HCT116 (cell line): ENCODE data around the gene HYAL2. TPM values are rescaled to one million over a fixed set of nuclear protein-coding genes. Genes with fewer than 3 reads are reported as not detected.

Experiments
- ATAC-seq: fragments of 200-7000 bp; cut with Tn5 transposase; 2 replicates; pipeline ENCODE4 v1.9.1; 2020; ENCODE audit warnings: mild to moderate bottlenecking, moderate library complexity
- BruUV-seq: library from RNA; stranded (reverse); fragments of 400-500 nt; replicated peaks from 2 replicates; lab custom pipeline; 2021; lab: Mats Ljungman, UMichigan
- CTCF ChIA-PET: fragments of 300-600 bp; sonication (Branson Sonifier 250); formaldehyde crosslinking; loops from one replicate; lab custom pipeline; 2021; ENCODE audit warnings: antibody characterized with exemption; lab: Charles Lee
- POLR2A ChIA-PET: fragments of 300-600, 350-600 bp; sonication (Branson Sonifier 250); formaldehyde crosslinking; loops from one replicate; lab custom pipeline; 2021; ENCODE audit warnings: antibody characterized with exemption; lab: Charles Lee
- RAD21 ChIA-PET, 2 experiments: fragments of 300-600 bp; sonication (Branson Sonifier 250); formaldehyde crosslinking; loops; one replicate each; lab custom pipeline; 2023; ENCODE audit warnings: low total read pairs in 2 of 2; ENCODE audit not compliant: uncharacterized antibody in 2 of 2, unreplicated experiment in 2 of 2, low non-redundant PET in 1 of 2; lab: Charles Lee
- DNase-seq: peaks from one replicate; pipeline ENCODE4 v3.0.0-alpha.2; 2010; ENCODE audit warnings: low read depth, low spot score
- H2AFZ ChIP-seq: fragments of 200-600 bp; shearing (Covaris generic), sonication (generic); 2 replicates; pipeline ENCODE4 v1.6.1; 2017; ENCODE audit warnings: low read depth, mixed run types, mixed read lengths, antibody characterized with exemption, low read length; ENCODE audit not compliant: poor library complexity, severe bottlenecking
- H3K27ac ChIP-seq: 2 replicates; pipeline ENCODE4 v1.5.1; 2012; ENCODE audit warnings: low read depth, low read length
- H3K27me3 ChIP-seq: fragments of 200-600 bp; sonication (generic); 2 replicates; pipeline ENCODE4 v1.6.1; 2016; ENCODE audit warnings: mixed run types, low read length, mixed read lengths; ENCODE audit not compliant: insufficient read depth
- H3K36me3 ChIP-seq, 2 experiments: fragments of 200-500 bp in 1 of 2; fragments of 200-600 bp in 1 of 2; sonication (Bioruptor generic) in 1 of 2; sonication (generic) in 1 of 2; 2 replicates each; pipeline versions ENCODE4 v1.5.1 to v1.6.1; 2014 to 2016; ENCODE audit warnings: low read length in 2 of 2, inconsistent platforms in 1 of 2, mixed read lengths in 1 of 2, mixed run types in 1 of 2; ENCODE audit not compliant: insufficient read depth in 2 of 2, control insufficient read depth in 1 of 2
- H3K4me1 ChIP-seq, 2 experiments: fragments of 200-600 bp in 1 of 2; sonication (generic) in 1 of 2; 2 replicates each; pipeline versions ENCODE4 v1.5.1 to v1.6.1; 2012 to 2017; ENCODE audit warnings: low read length in 2 of 2, inconsistent platforms in 1 of 2, mild to moderate bottlenecking in 1 of 2, mixed read lengths in 1 of 2, mixed run types in 1 of 2, moderate library complexity in 1 of 2; ENCODE audit not compliant: insufficient read depth in 2 of 2, control insufficient read depth in 1 of 2
- H3K4me2 ChIP-seq: fragments of 200-600 bp; sonication (generic); 2 replicates; pipeline ENCODE4 v1.6.1; 2017; ENCODE audit warnings: mixed run types, low read length, mixed read lengths
- H3K4me3 ChIP-seq, 2 experiments: fragments of 200-600 bp in 1 of 2; sonication (generic) in 1 of 2; replicated peaks in 1 of 2; 2 replicates each; pipeline ENCODE4 v1.5.1; 2011 to 2016; ENCODE audit warnings: low read length in 2 of 2, control low read depth in 1 of 2, low read depth in 1 of 2, mild to moderate bottlenecking in 1 of 2, mixed read lengths in 1 of 2, mixed run types in 1 of 2
- H3K79me2 ChIP-seq: fragments of 200-600 bp; sonication (generic); 2 replicates; pipeline ENCODE4 v1.6.1; 2017; ENCODE audit warnings: mild to moderate bottlenecking, mixed run types, low read length, moderate library complexity, mixed read lengths; ENCODE audit not compliant: insufficient read depth
- H3K9ac ChIP-seq: fragments of 200-600 bp; sonication (generic); 2 replicates; pipeline ENCODE4 v1.6.1; 2016; ENCODE audit warnings: low read length, mixed read lengths
- H3K9me2 ChIP-seq: fragments of 200-600 bp; sonication (generic), shearing (Covaris generic); 2 replicates; pipeline ENCODE4 v1.6.1; 2017; ENCODE audit warnings: mixed run types, mild to moderate bottlenecking, moderate library complexity; ENCODE audit not compliant: insufficient read depth
- H3K9me3 ChIP-seq, 2 experiments: fragments of 200-500 bp in 1 of 2; fragments of 200-600 bp in 1 of 2; sonication (Bioruptor generic) in 1 of 2; sonication (generic) in 1 of 2; 2 replicates each; pipeline ENCODE4 v1.6.1; 2014 to 2017; ENCODE audit warnings: low read length in 2 of 2, mixed read lengths in 2 of 2, inconsistent platforms in 1 of 2, low read depth in 1 of 2, mild to moderate bottlenecking in 1 of 2, mixed run types in 1 of 2, moderate library complexity in 1 of 2; ENCODE audit not compliant: control insufficient read depth in 1 of 2, insufficient read depth in 1 of 2
- H4K20me1 ChIP-seq: fragments of 200-600 bp; sonication (generic), shearing (Covaris generic); 2 replicates; pipeline ENCODE4 v1.6.1; 2017; ENCODE audit warnings: mixed run types, mild to moderate bottlenecking, moderate library complexity; ENCODE audit not compliant: insufficient read depth
- ATF3 ChIP-seq: IDR thresholded peaks from 2 replicates; pipeline ENCODE4 v1.6.1; 2012
- CBX3 ChIP-seq: IDR thresholded peaks from 2 replicates; pipeline ENCODE4 v1.6.1; 2012; ENCODE audit warnings: low read depth
- CTCF ChIP-seq, 3 experiments: fragments of 200-600 bp in 1 of 3; sonication (generic) in 1 of 3; IDR thresholded peaks in 2 of 3; conservative IDR thresholded peaks in 1 of 3; 2 replicates each; pipeline ENCODE4 v1.5.1; 2012 to 2017; ENCODE audit warnings: low read depth in 2 of 3, low read length in 2 of 3, antibody characterized with exemption in 1 of 3, borderline replicate concordance in 1 of 3, control low read depth in 1 of 3, mild to moderate bottlenecking in 1 of 3, mixed read lengths in 1 of 3, mixed run types in 1 of 3, moderate library complexity in 1 of 3; ENCODE audit not compliant: insufficient read depth in 1 of 3
- EZH2 ChIP-seq: fragments of 200-600 bp; sonication (generic); IDR thresholded peaks from 2 replicates; pipeline ENCODE4 v1.6.1; 2017; ENCODE audit warnings: antibody characterized with exemption, mixed run types
- EZH2phosphoT487 ChIP-seq: fragments of 200-600 bp; IDR thresholded peaks from 2 replicates; pipeline ENCODE4 v1.6.1; 2018; ENCODE audit warnings: antibody characterized with exemption, borderline replicate concordance
- FOSL1 ChIP-seq: IDR thresholded peaks from 2 replicates; pipeline ENCODE4 v1.6.1; 2012; ENCODE audit warnings: low read depth
- JUND ChIP-seq: IDR thresholded peaks from 2 replicates; pipeline ENCODE4 v1.6.1; 2012
- POLR2A ChIP-seq: IDR thresholded peaks from 2 replicates; pipeline ENCODE4 v1.7.0; 2011; ENCODE audit warnings: borderline replicate concordance; ENCODE audit not compliant: insufficient read depth, insufficient read length; ENCODE audit errors: extremely low read depth
- POLR2AphosphoS5 ChIP-seq: IDR thresholded peaks from 2 replicates; pipeline ENCODE4 v1.6.1; 2011; ENCODE audit warnings: mild to moderate bottlenecking, low read depth, low read length, moderate library complexity
- REST ChIP-seq: IDR thresholded peaks from 2 replicates; pipeline ENCODE4 v1.6.1; 2012; ENCODE audit warnings: low read depth
- SP1 ChIP-seq: IDR thresholded peaks from 2 replicates; pipeline ENCODE4 v1.6.1; 2012; ENCODE audit warnings: low read depth
- SRF ChIP-seq: IDR thresholded peaks from 2 replicates; pipeline ENCODE4 v1.6.1; 2012; ENCODE audit warnings: low read depth
- TCF7L2 ChIP-seq: IDR thresholded peaks from 2 replicates; pipeline ENCODE4 v1.7.0; 2011; ENCODE audit warnings: borderline replicate concordance, inconsistent platforms; ENCODE audit not compliant: insufficient read depth, insufficient read length; ENCODE audit errors: extremely low read depth
- ZFX ChIP-seq: fragments of 450-650 bp; IDR thresholded peaks from 2 replicates; pipeline ENCODE4 v1.6.1; 2017
- ZNF274 ChIP-seq: fragments of 200-500 bp; sonication (Bioruptor generic); IDR thresholded peaks from 2 replicates; pipeline ENCODE4 v1.6.1; 2014; ENCODE audit warnings: mild to moderate bottlenecking, low read depth, low read length, inconsistent platforms
- intact Hi-C: fragments of 100-400 bp; cut with micrococcal nuclease; formaldehyde crosslinking; loops from 2 replicates; pipeline ENCODE4 v1.10.0; 2022
- total RNA-seq: library from RNA; stranded (reverse); gene quantifications from one replicate; pipeline ENCODE4 v1.2.1, GENCODE V29; 2021; ENCODE audit not compliant: unreplicated experiment

The HYAL2 gene
- total RNA-seq, 1 experiment from 2014 or later, result 42.2 TPM

GRCh38 chr3:50338965-50339364 lies 16.4 kb upstream of the HYAL2 start:
- Histone ChIP-seq H3K4me3 (peak overlapping the region; percentile 62 to 89; a peak in 3 of 4 replicates), H3K9me2 (no peaks in the 10 kb centered on the region), H3K4me1 (peaks cover 29 to 65% of the 10 kb centered on the region in 2 experiments), H2AFZ (no peak overlapping the region), H3K9ac (peak overlapping the region; percentile 98), H4K20me1 (no peaks in the 10 kb centered on the region; the same call in 1 of the 2 replicates), H3K79me2 (peaks cover 53% of the 10 kb centered on the region), H3K4me2 (peak overlapping the region; percentile 95), H3K27ac (peak overlapping the region; percentile 82), H3K9me3 (no peaks in the 10 kb centered on the region), H3K36me3 (peaks cover 0 to 12% of the 10 kb centered on the region in 2 experiments; a peak in 2 of 4 replicates), H3K27me3 (no peaks in the 10 kb centered on the region)
- ATAC-seq, result no peak
- no peak for DNase-seq
- ChIA-PET CTCF (interaction anchor here (2.6 kb wide), 2 partner anchors 9 to 17 kb away, joined by 11 to 24 read pairs; no protein-coding TSS in a partner anchor), POLR2A (interaction anchor here (0.8 kb wide), 1 partner anchor 12 kb away, joined by 3 read pairs; the partner anchor contains the start of genes CYB561D2 and NPRL2), RAD21 (no interaction called here)
- intact Hi-C loops, result no loop called here
- TF ChIP-seq EZH2 (no peak), SRF (no peak), POLR2A (no peak), FOSL1 (no peak), CTCF (IDR thresholded peaks at IDR 0.05 in 2 of 3, conservative IDR thresholded peaks at IDR 0.05 in 1 of 3; ENCODE audit: borderline replicate concordance in 1 of 3, insufficient read depth in 1 of 3, low read depth in 2 of 3, low read length in 2 of 3) (no peak), REST (no peak), ZNF274 (no peak), ATF3 (no peak), TCF7L2 (no peak), JUND (no peak), POLR2AphosphoS5 (no peak), SP1 (no peak), ZFX (no peak), CBX3 (no peak), EZH2phosphoT487 (no peak)
- no TSS peak for BruUV-seq
